Measurements from ENCODE around the gene CAMK2N1. TPM values are rescaled to one million over a fixed set of nuclear protein-coding genes. Genes with fewer than 3 reads are reported as not detected.
"Not testable (repeated sequence)": the region's sequence is repeated elsewhere in the genome, so short reads cannot be mapped to it uniquely, and the experiment has no call there.

CAMK2N1 gene
- polyA plus RNA-seq (2013, experiment 1 of 2; ENCODE audit: insufficient read length), result 19.0 TPM
- 23.2 TPM for polyA plus RNA-seq (2013, experiment 2 of 2; ENCODE audit: insufficient read length)

- peak; percentile 64 for DNase-seq
These were observed at the start of gene CAMK2N1 for GRCh38 chr1:20485527-20486456. Gene CAMK2N1, minus strand, starts transcription at chr1:20486210. Its CDS starts 831 bp downstream, at chr1:20485379.

DNA sequence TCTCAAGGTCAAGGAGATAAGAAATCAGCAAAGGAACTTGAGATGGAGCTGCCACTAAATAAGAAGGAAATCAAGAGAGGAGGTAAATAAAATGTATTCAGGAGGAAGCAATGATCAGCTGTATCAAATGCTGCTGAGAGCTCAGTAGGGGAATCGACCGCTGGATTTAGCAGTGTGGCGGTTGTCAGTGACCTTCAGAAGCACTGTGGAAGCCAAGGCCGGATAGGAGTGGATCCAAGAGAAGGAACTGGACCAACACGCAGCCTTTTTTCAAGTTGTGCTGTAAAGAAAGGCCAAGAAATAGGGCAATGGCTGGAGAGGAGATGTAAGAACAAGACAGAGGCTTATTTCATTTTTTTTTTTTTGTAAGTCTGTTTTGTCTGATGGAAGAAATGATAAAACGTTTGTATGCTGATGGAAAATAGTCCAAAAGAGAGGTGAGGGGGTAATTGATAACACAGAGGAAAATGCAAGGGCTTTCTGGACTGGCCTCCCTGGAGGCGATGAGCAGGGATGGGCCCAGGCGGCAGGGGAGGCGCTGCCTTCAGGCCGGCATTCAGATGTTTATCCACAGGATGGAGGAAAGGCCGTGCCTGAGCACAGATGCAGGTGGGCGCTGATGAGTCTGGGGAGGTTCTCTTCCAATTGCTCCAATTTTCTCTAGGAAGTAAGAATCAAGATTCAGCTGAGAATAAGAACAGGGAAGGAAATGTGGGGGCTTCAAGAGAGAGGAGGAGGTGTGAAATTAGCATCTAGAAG, 48.8 kb upstream of the CAMK2N1 start:
- DNase-seq, result no peak

DNA sequence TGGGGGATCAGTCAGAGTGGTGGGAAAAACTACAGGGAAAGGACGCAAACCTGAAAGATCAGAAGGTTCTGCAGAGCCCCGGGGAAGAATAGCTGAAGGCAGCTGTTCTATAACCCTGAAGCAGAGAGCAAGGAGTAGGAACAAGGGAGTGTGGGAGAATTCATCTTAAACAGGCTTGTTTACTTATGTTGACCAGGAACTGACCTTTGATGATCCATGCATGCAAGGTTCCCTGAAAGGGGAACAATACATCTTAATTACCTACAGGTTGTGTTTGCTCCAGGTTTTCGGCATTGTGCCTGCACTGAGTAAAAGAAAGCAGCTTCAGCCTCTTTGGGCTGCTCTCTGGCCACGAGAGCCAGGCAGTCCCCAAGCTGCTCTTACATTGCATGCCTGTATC, 47.6 kb upstream of the CAMK2N1 start:
- no peak for DNase-seq

- no peak for DNase-seq
These were observed 44.9 kb upstream of the CAMK2N1 start for GRCh38 chr1:20530901-20531300.

GRCh38 chr1:20530306-20530705, 44.3 kb upstream of the CAMK2N1 start:
- no peak for DNase-seq

DNA sequence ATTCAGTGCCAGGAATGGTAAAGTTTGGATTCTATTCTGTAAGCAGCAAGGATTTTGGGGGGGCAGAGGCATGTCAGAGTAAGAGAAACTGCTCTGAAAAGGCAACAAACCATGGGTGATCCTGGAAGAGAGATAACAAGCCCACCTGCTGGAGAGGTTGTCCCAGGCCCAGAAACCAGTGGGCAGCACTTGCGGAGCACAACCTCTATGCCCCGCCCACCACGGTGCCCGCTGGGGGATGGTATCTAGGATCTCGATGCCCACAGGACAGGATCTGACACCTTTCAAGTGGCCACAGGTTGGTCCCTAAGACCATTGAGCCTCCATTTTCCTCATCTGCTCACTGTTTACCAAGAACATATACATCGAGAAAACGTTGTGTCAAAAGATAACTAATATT, 42.2 kb upstream of the CAMK2N1 start:
- DNase-seq, result no peak

- DNase-seq, result no peak
These were observed 40.3 kb upstream of the CAMK2N1 start for GRCh38 chr1:20526267-20526666.

GRCh38 chr1:20521960-20522861, 36.2 kb upstream of the CAMK2N1 start:
- peak; percentile 77 for DNase-seq

DNA sequence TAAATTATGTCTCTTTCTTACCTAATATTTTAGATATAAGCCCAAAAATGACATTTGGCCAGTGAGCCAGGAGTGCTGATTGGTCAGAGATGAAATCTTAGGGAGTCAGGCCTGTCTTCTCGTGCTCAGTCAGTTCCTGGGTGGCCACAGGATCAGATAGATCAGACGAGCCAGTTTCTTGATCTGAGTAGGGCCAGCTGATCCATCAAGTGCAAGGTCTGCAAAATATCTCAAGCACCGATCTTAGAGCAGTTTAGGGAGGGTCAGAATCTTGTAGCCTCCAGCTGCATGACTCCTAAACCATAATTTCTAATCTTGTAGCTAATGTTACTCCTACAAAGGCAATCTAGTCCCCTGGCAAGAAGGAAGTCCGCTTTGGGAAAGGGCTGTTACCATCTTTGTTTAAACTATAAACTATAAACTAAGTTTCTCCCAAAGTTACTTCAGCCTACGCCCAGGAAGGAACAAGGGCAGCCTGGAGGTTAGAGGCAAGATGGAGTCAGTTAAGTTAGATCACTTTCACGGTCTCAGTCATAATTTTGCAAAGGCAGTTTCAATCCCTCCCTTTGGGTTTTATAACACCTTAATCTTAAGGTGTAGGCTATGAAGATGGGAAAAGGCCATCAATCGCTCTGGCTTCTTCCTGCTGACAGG, 33.7 kb upstream of the CAMK2N1 start:
- DNase-seq, result not testable (repeated sequence)

DNA sequence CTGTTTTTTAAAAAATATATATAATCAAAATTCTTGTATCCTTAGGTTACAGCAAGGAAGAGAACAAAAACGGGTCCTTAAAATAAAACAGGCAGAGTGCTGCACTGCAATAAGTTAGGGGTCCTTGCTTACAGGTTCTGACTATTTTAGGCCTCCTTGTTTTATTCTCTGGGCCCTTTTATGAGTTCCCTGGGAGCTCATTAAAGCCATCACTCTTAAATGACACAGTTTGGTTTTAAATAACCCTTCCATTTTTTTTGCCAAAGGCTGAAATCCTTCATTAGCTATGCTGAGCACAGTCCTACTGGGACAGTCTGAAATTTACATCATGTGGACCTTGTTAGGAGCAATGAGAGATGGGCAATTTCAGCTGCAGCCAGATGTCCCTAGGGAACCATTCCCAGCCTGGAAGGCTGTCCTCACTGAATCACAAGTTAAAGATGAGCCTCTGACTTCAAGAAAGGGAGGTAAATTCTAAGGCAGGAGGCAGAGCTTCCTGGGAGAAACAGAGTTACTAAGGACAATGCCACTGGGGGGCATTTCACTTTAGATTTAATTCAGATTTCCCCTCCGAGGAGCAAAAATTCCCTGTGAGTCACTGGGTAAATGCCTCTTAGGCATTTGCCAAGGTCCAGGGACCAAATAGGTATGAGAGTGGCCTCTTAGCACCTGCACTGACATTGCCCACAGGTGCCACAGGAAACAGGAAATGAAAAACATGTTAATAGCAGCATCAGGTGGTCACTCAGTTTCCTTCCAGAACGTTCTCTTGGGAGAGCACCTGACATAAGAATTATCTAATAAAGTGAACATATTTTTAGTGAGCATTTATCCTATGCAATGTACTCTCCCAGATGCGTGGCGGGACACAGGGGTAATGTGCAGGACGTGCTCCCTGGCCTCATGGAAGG, 25.8 kb upstream of the CAMK2N1 start:
- DNase-seq, result peak; percentile 37

- DNase-seq, result no peak
These were observed 22.4 kb upstream of the CAMK2N1 start for GRCh38 chr1:20508411-20508771.

GRCh38 chr1:20507564-20508410, 21.8 kb upstream of the CAMK2N1 start, which contains the start of gene MUL1:
Gene MUL1, minus strand, starts transcription at chr1:20508151. Its CDS starts 127 bp downstream, at chr1:20508024.
- peak; percentile 94 for DNase-seq

GRCh38 chr1:20507248-20507563, 21.2 kb upstream of the CAMK2N1 start:
- no peak for DNase-seq

DNA sequence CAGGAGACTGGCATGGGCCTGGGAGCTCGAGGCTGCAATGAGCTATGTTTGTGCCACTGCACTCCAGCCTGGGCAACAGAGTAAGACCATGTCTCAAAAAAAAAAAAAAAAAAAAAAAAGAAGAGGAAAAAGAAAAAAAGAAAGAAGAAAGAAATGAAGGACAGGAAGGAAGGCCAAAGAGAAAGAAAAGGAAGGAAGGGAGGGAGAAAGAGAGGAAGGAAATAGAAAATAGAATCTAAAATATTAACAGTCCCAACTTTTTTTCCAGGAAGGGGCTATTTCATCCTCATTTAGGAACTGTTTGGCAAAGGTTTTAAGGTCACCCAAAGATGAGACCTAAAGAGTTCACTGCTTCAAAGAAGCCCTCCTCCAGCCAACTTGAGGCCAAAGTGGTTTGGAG, 19.5 kb upstream of the CAMK2N1 start:
- no peak for DNase-seq

GRCh38 chr1:20500716-20501115, 14.7 kb upstream of the CAMK2N1 start:
- DNase-seq, result no peak

GRCh38 chr1:20499718-20500117, 13.7 kb upstream of the CAMK2N1 start:
- no peak for DNase-seq

GRCh38 chr1:20499105-20499504, 13.1 kb upstream of the CAMK2N1 start:
- DNase-seq, result no peak

DNA sequence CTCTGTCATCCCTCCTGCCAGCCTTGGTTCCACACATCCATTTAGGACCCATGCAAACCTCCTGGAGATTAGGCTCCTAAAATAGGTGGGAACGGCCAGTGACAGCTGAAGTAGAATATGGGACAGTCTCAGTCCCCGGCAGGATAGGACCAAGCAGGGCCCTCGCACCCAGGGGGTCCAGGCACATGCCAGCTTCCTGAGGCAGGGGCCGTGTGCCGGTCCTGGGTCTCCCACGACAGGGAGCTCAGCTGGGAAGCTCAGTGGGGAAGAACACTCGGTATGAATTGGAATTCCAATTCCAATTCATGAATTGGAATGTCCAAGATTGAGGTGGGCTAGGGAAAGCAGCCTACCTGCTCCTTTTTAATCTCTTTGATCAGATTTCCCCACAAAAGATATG, 12.1 kb upstream of the CAMK2N1 start:
- DNase-seq, result no peak

GRCh38 chr1:20497506-20497905, 11.5 kb upstream of the CAMK2N1 start:
- no peak for DNase-seq

All from fibroblast of skin of scalp (primary cell).